Activated naive CD4-positive, alpha-beta T cell treated with anti-CD3 and anti-CD28 coated beads, Interleukin-2, amount 50 U/mL, for 24 hours (primary cell): ENCODE data around the gene DNMT3L.
A peak's percentile ranks its signal among the peaks of the same experiment; 100 is the strongest.

ENCODE experiments used
- H3K27ac Mint-ChIP-seq: one replicate; pipeline ENCODE4 v1.8.0; 2021; ENCODE audit warnings: mild to moderate bottlenecking, mixed read lengths
- H3K27me3 Mint-ChIP-seq: one replicate; pipeline ENCODE4 v1.8.0; 2021; ENCODE audit warnings: mixed read lengths
- H3K36me3 Mint-ChIP-seq: one replicate; pipeline ENCODE4 v1.8.0; 2021; ENCODE audit warnings: mixed read lengths
- H3K4me1 Mint-ChIP-seq: one replicate; pipeline ENCODE4 v1.8.0; 2021; ENCODE audit warnings: mixed read lengths
- H3K4me3 Mint-ChIP-seq: one replicate; pipeline ENCODE4 v1.8.0; 2021; ENCODE audit warnings: mild to moderate bottlenecking, mixed read lengths
- H3K9me3 Mint-ChIP-seq: one replicate; pipeline ENCODE4 v1.8.0; 2021; ENCODE audit warnings: mixed read lengths

DNMT3L gene

DNA sequence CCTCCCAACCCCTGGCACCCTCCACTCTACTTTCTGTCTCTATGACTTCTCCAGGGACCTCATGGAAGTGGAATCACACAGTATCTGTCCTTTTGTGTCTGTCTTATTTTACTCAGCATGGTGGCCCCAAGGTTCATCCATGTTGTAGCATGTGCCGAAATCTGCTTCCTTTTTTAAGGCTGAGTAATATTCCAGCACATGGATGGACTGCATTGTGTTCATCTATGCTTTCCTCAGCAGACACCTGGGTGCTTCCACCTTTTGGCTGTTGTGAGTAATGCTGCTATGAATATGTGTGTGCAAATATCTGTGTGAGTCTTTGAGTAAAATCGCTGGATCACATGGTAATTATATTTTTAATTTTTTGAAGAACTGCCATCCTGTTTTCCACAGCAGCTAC is 36.6 kb upstream of the DNMT3L start:
- Mint-ChIP-seq H3K27ac (peak overlapping the region; percentile 35), H3K27me3 (no peaks in the 10 kb centered on the region), H3K4me1 (peaks cover 52% of the 10 kb centered on the region), H3K9me3 (no peaks in the 10 kb centered on the region), H3K4me3 (peak overlapping the region; percentile 39), H3K36me3 (no peaks in the 10 kb centered on the region)

DNA sequence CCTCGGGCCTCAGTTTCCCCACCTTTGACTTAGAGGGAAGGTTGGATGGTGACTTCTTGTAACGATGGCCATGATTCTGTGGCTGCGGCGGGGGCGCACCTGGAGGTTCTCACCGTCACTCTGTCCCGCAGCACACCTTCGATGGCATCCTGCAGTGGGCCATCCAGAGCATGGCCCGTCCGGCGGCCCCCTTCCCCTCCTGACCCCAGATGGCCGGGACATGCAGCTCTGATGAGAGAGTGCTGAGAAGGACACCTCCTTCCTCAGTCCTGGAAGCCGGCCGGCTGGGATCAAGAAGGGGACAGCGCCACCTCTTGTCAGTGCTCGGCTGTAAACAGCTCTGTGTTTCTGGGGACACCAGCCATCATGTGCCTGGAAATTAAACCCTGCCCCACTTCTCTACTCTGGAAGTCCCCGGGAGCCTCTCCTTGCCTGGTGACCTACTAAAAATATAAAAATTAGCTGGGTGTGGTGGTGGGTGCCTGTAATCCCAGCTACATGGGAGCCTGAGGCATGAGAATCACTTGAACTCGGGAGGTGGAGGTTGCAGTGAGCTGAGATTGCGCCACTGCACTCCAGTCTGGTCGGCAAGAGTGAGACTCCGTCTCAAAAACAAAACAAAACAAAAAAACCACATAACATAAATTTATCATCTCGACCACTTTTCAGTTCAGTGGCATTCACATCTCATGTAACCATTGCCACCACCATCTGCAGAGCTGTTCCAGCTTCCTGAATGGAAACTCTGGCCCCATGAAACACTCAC is 36.0 kb upstream of the DNMT3L start:
- peaks cover 47% of the 10 kb centered on the region for H3K4me1 Mint-ChIP-seq
- no peaks in the 10 kb centered on the region for H3K27me3 Mint-ChIP-seq
- H3K4me3 Mint-ChIP-seq, result peak overlapping the region; percentile 39
- no peak overlapping the region for H3K27ac Mint-ChIP-seq
- no peaks in the 10 kb centered on the region for H3K36me3 Mint-ChIP-seq
- H3K9me3 Mint-ChIP-seq, result no peaks in the 10 kb centered on the region

DNA sequence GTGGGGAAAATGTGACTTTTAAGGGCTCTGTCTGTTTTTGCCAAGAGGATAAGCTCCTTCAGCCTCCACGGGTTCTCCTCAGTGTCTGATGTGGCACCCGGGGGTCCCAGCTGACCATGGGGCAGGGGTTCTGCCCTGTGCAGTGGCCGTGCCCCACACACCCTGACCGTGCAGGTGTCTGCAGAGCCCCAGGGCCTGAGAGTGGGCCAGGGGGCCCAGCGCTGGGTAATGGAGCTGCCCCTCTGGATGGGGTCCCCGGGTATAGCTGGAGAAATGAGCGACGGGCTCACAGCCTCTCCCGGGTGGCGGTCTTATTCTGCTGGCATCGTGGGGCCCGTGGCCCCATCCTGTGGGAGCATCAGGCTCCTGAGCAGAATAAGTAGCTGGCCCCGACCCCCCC is 35.2 kb upstream of the DNMT3L start:
- Mint-ChIP-seq H3K9me3 (no peaks in the 10 kb centered on the region), H3K27me3 (no peaks in the 10 kb centered on the region), H3K4me3 (no peak overlapping the region), H3K4me1 (peaks cover 39% of the 10 kb centered on the region), H3K36me3 (no peaks in the 10 kb centered on the region), H3K27ac (no peak overlapping the region)

DNA sequence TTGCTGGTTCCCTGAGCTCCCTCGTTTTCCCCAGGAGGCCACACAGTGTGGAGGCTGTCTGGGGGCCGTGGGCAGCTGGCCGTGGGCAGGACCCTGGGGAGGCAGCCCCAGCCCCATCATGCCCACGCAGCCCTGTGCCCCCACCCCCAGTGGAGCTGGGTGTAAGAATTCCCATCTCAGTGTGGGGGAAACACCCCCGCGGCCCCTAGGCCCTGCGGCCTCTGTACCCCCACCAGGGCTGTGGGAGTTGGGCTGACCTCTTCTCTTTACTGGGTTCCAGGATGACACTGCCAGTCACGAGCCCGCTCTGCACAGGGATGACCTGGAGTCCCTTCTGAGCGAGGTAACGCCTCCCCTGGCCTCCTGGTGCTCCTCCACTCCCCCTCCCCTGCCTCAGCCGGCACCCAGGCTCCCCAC is 34.4 kb upstream of the DNMT3L start:
- no peaks in the 10 kb centered on the region for H3K36me3 Mint-ChIP-seq
- H3K27ac Mint-ChIP-seq, result no peak overlapping the region
- no peak overlapping the region for H3K4me3 Mint-ChIP-seq
- peaks cover 31% of the 10 kb centered on the region for H3K4me1 Mint-ChIP-seq
- no peaks in the 10 kb centered on the region for H3K27me3 Mint-ChIP-seq
- H3K9me3 Mint-ChIP-seq, result no peaks in the 10 kb centered on the region

DNA sequence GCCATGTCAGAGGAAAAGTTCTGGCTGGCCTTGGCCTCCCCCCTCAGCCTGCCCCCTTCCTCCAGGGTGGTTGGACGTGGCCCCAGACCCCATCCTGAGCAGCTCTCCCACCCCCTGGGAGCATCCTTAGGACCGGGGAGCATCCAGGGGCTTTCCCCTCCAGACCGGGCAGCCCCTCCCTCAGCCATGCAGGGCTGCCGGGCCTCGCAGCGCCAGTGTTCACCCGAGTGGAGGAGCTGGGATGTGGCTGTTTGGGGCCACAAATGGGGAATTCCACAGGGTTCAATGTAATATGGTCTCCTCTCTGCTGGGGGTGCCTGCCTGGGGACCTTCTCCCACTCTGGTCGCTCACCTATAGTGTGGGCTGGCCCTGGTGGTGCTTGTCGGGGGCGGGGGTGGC is 33.9 kb upstream of the DNMT3L start:
- H3K4me3 Mint-ChIP-seq, result no peak overlapping the region
- peaks cover 26% of the 10 kb centered on the region for H3K4me1 Mint-ChIP-seq
- H3K27me3 Mint-ChIP-seq, result no peaks in the 10 kb centered on the region
- H3K36me3 Mint-ChIP-seq, result no peaks in the 10 kb centered on the region
- peak overlapping the region; percentile 41 for H3K27ac Mint-ChIP-seq
- H3K9me3 Mint-ChIP-seq, result no peaks in the 10 kb centered on the region

DNA sequence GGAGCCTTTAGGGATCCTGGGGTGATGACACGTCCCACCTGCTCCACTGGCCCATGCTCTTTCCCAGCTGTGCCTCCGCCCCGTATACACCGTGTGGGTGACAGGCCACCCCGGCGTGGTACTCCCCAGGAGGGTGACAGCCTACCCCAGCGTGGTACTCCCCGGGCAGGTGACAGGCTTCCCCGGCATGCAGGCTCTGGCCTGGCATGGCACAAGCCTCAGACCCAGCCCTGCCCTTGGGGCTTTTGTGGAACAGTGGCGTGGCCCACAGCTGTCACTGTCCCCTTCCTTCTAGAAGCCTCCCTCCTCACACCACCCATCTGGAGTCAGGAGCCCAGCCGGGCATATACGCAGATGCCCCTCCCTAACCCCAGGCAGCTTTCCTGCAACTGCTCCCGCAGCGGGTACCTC is 33.5 kb upstream of the DNMT3L start:
- H3K27ac Mint-ChIP-seq, result peak overlapping the region; percentile 41
- H3K4me1 Mint-ChIP-seq, result peaks cover 26% of the 10 kb centered on the region
- H3K27me3 Mint-ChIP-seq, result no peaks in the 10 kb centered on the region
- no peaks in the 10 kb centered on the region for H3K36me3 Mint-ChIP-seq
- H3K4me3 Mint-ChIP-seq, result no peak overlapping the region
- no peaks in the 10 kb centered on the region for H3K9me3 Mint-ChIP-seq

DNA sequence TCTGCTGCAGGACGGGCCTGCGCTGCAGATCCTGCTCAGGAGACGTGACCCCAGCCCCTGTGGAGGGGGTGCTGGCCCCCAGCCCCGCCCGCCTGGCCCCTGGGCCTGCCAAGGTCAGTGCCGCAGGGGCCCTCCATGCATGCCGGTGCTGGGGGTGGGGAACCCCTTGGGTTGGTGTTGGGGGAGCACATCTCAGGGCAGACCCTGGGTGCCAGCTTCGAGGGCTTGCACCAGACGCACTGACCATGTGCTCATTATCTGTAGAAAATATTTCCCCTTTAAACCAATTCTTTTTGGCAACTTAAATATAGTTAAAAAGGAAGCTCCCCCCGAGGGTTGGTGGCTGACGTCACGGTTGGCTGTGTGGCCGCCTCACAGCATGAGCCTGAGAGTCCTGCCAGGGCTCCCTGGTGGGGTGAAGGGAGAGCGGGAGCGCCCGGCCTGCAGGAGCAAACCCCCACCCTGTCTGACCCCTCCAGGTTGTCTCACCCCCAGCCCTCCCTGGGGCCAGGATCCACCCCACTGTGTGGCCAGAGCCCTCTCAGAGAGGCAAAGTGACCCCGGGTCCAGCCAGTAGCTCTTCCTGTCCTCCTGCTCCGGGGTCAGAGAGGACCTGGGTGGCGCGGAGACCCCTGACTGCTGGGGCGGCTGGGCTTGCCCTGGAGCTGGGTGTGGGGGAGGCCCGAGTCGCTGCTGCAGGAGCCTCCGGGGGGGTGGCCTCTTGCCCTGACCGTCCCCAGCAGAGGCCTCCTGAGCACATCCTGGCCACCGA is 32.9 kb upstream of the DNMT3L start:
- Mint-ChIP-seq H3K27ac (no peak overlapping the region), H3K4me3 (no peak overlapping the region), H3K4me1 (peaks cover 26% of the 10 kb centered on the region), H3K27me3 (no peaks in the 10 kb centered on the region), H3K9me3 (no peaks in the 10 kb centered on the region), H3K36me3 (no peaks in the 10 kb centered on the region)

DNA sequence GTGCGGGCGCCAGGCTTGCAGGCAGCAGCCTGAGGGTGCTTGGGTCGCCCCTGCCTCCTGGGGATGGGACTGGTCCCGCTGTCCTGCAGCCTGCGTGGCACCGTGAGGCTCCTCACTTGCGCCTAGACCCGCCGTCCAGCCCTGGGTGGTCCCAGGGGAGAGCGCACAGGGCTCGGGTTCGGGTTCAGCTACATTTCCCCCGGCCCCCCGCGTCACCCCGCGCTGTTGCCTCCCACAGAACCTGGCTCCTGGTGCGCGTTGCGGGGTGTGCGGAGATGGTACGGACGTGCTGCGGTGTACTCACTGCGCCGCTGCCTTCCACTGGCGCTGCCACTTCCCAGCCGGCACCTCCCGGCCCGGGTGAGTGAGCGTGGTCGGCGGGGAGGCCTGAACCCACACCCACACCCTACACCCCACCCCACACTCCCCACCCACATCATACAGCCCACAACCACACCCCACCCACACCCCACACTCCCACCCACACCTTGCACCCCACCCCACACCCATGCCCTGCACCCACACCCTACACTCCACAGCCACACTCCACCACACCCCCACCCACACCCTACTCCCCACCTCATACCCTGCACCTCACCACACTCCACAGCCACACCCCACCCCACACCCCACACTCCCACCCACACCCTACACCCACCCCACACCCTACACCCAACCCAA is 32.0 kb upstream of the DNMT3L start:
- Mint-ChIP-seq H3K4me1 (peaks cover 19% of the 10 kb centered on the region), H3K27me3 (no peaks in the 10 kb centered on the region), H3K36me3 (no peaks in the 10 kb centered on the region), H3K4me3 (no peak overlapping the region), H3K9me3 (no peaks in the 10 kb centered on the region), H3K27ac (no peak overlapping the region)

DNA sequence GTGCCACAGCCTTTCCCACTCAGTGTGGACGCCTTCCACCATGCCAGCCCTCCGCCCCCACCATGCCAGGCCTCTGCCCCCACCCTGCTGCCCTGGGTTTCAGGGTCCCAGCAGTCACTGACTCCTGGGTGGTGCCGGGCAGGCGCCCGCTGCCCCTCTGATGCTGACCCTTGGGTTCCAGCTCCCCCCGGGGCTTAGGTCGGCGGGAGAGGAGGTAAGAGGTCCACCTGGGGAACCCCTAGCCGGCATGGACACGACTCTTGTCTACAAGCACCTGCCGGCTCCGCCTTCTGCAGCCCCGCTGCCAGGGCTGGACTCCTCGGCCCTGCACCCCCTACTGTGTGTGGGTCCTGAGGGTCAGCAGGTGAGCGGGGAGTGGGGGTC is 31.1 kb upstream of the DNMT3L start:
- Mint-ChIP-seq H3K4me3 (no peak overlapping the region), H3K4me1 (peaks cover 11% of the 10 kb centered on the region), H3K27me3 (peaks cover under 1% of the 10 kb centered on the region), H3K27ac (no peak overlapping the region), H3K9me3 (no peaks in the 10 kb centered on the region), H3K36me3 (no peaks in the 10 kb centered on the region)

DNA sequence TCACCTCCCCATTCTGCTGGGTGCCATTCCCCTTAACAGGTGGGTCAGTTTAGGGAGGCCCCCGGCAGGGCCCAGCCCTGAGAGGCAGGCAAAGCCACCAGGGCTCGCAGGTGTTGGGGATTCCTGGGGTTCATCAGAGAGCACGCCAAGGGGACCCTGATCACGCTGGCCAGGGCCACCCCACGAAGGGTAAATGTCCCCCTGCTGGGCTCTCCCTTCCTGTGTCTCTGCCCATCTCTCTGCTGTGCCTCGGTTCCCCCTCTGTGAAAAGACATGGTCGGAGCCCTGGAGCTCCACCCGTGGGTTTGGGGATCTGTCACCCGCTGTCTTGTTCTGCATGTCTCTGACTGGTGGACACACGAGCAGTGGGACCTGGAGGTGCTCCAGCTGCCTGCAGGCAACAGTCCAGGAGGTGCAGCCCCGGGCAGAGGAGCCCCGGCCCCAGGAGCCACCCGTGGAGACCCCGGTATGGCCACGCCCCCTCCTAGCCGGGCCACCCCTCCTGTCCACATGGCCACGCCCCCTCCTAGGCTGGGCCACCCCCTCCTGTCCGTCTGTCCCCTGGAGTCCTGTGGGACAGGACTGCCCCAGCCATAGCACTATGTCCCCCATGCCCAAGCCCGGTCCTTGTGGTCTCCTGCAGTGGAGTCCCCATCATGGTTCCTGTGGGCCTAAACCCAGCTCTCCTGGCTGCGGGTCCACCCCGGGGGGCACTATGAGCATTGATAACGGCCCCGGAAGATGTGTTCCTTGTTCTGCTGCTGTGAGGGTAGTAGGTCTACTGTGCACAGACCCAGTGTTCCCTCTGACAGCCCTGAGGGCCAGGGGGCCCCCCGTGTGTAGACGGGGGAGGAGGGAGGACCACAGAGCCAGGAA is 30.5 kb upstream of the DNMT3L start:
- no peaks in the 10 kb centered on the region for H3K36me3 Mint-ChIP-seq
- H3K27me3 Mint-ChIP-seq, result peaks cover 2% of the 10 kb centered on the region
- no peaks in the 10 kb centered on the region for H3K9me3 Mint-ChIP-seq
- no peak overlapping the region for H3K4me3 Mint-ChIP-seq
- H3K27ac Mint-ChIP-seq, result no peak overlapping the region
- peaks cover 4% of the 10 kb centered on the region for H3K4me1 Mint-ChIP-seq

DNA sequence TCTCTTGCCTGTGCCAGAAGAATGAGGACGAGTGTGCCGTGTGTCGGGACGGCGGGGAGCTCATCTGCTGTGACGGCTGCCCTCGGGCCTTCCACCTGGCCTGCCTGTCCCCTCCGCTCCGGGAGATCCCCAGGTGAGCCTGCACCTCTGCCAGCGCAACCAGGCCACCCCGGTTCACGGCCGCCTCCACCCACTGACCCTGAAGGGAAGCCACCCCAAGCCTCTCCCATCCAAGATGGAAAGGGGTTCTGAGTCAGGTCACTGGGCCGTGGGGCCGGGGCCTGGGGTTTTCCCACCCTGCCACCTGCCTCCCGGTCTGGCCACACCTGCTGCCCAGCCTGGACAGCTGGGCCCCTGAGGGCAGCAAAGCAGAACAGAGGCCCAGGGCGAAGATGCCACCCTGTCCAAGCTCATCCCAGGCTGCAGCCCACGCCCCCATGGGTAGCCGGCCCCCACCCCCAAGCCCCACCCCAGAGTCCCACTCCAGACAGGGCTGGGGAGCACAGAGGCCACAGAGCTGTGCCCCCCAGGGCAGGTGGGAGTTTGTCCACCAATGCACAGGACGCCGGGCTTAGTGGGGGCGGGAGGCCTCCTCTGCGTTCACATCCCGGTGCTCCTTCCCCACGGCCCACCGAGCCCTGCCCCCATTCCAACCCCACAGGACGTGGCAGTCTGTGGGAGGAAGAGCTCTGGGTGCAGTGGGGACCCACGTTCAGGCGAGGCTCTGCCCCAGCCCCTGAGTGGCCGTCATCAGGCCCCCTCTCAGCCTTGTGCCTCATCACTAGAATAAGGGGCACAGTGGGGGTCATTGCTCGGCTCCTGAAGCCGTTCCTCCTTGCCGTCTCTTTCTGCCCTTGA is 29.6 kb upstream of the DNMT3L start:
- Mint-ChIP-seq H3K4me1 (peaks cover 4% of the 10 kb centered on the region), H3K36me3 (no peaks in the 10 kb centered on the region), H3K9me3 (no peaks in the 10 kb centered on the region), H3K27ac (no peak overlapping the region), H3K27me3 (peaks cover 2% of the 10 kb centered on the region), H3K4me3 (no peak overlapping the region)

DNA sequence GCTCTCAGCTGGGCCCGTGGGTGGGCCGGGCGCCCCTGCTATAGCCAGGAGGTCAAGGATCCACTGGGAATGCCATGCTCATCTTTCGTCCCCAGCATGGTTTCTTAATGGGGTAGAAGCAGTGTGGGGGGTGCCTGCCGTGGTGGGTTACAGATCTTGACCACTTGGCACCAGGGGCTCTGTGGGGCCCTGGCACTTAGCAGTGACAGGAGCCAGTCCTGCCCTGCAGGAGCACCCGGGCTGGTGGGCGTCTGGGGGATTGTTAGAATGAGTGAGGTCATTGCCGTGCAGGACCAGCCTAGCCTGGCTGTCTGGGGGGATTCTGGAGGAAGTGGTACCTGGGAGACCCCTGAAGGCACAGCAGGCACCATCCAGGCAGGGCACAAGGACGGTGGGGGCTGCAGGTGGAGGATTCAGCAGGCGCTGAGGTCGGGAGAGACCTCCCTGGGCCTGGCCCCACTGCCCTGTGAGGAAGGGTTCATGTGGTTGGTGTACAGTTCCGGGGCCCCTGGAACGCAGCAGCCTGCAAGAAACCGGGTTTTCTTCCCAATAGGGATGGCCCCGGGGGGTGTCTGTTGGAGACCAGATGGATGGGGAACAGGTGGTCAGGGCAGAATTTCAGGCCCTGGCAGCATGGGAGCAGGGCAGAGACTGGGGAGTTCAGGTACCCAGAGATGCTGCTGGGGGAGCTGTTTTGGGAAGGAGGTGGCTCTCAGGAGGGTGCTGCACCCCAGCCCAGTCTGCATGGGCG is 28.8 kb upstream of the DNMT3L start:
- Mint-ChIP-seq H3K9me3 (no peaks in the 10 kb centered on the region), H3K4me1 (peaks cover 4% of the 10 kb centered on the region), H3K27ac (no peak overlapping the region), H3K36me3 (no peaks in the 10 kb centered on the region), H3K27me3 (peaks cover 2% of the 10 kb centered on the region), H3K4me3 (no peak overlapping the region)

DNA sequence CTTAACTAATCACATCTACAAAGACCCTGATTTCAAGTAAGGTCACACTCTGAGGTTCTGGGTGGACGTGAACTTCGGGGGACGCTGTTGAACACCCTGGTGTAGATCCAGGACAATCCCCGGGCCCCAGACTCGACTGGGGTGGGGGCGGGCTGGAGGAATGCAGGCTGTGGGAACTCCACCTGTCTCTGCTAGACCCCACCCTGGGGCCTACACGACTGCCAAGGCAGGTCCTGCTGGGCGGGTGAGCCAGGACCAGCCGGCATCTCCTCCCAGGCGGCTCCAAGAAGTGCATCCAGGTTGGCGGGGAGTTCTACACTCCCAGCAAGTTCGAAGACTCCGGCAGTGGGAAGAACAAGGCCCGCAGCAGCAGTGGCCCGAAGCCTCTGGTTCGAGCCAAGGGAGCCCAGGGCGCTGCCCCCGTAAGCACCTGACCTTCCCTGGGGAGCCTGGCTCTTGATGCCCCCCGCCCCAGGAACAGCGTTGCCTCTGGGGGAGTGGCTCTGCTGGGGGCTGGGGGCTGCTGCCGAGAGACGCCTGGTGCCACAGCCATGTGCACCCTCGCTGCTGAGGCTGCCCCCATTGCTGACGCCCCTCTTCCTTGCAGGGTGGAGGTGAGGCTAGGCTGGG is 27.8 kb upstream of the DNMT3L start:
- no peaks in the 10 kb centered on the region for H3K4me1 Mint-ChIP-seq
- H3K36me3 Mint-ChIP-seq, result no peaks in the 10 kb centered on the region
- H3K27ac Mint-ChIP-seq, result no peak overlapping the region
- no peak overlapping the region for H3K4me3 Mint-ChIP-seq
- H3K9me3 Mint-ChIP-seq, result no peaks in the 10 kb centered on the region
- H3K27me3 Mint-ChIP-seq, result peaks cover 2% of the 10 kb centered on the region
